Stimulated activated CD4-positive, alpha-beta T cell treated with anti-CD3 and anti-CD28 coated beads, Interleukin-1b, Interleukin-23, amount 100 ng/mL, for 48 hours (primary cell): Measurements from ENCODE around the gene BRD3.
"Not testable (repeated sequence)": the region's sequence is repeated elsewhere in the genome, so short reads cannot be mapped to it uniquely, and the experiment has no call there.

Experiments used
- DNase-seq: peaks from one replicate; pipeline ENCODE4 v3.0.0-alpha.2; 2020

The BRD3 gene

GRCh38 chr9:133991214-133991921, 76.5 kb downstream of the BRD3 start:
- DNase-seq, result no peak

GRCh38 chr9:133990366-133991213, 77.2 kb downstream of the BRD3 start:
- DNase-seq, result no peak

GRCh38 chr9:133989625-133990365, 78.0 kb downstream of the BRD3 start:
- no peak for DNase-seq

GRCh38 chr9:133988771-133989170, 79.1 kb downstream of the BRD3 start:
- DNase-seq, result not testable (repeated sequence)

- DNase-seq, result no peak
Observed at GRCh38 chr9:133987946-133988665, 79.7 kb downstream of the BRD3 start.

- DNase-seq, result no peak
Observed at GRCh38 chr9:133987446-133987788, 80.4 kb downstream of the BRD3 start.

GRCh38 chr9:133986774-133987445, 80.9 kb downstream of the BRD3 start:
- no peak for DNase-seq

GRCh38 chr9:133986061-133986460, 81.8 kb downstream of the BRD3 start:
- DNase-seq, result no peak

- DNase-seq, result no peak
Observed at GRCh38 chr9:133982971-133983720, 84.7 kb downstream of the BRD3 start.

- DNase-seq, result no peak
Observed at GRCh38 chr9:133981958-133982681, 85.7 kb downstream of the BRD3 start.

GRCh38 chr9:133981589-133981957, 86.3 kb downstream of the BRD3 start:
- no peak for DNase-seq

- DNase-seq, result no peak
Observed at GRCh38 chr9:133980864-133981588, 86.8 kb downstream of the BRD3 start.
